IPS DF 19.7 (cell line): ENCODE measurements around the gene GRM7.

Source experiments
- DNase-seq: peaks from one replicate; pipeline ENCODE4 v3.0.0-alpha.2; 2013; ENCODE audit warnings: low read depth, low spot score

Gene GRM7

GRCh38 chr3:7396534-7396933, 535.6 kb downstream of the GRM7 start:
- DNase-seq = no peak

- DNase-seq = no peak
These were observed 536.2 kb downstream of the GRM7 start for GRCh38 chr3:7397097-7397496.

GRCh38 chr3:7400360-7400759, 539.4 kb downstream of the GRM7 start:
- no peak for DNase-seq

GRCh38 chr3:7401418-7401817, 540.5 kb downstream of the GRM7 start:
- DNase-seq = no peak

- DNase-seq = no peak
These were observed 546.2 kb downstream of the GRM7 start for GRCh38 chr3:7407107-7407506.

- DNase-seq = peak; percentile 2
These were observed 549.9 kb downstream of the GRM7 start for GRCh38 chr3:7410782-7411181.

- no peak for DNase-seq
These were observed 560.1 kb downstream of the GRM7 start for GRCh38 chr3:7421065-7421464.

- no peak for DNase-seq
These were observed 562.1 kb downstream of the GRM7 start for GRCh38 chr3:7423036-7423435.

- peak; percentile 7 for DNase-seq
These were observed 563.1 kb downstream of the GRM7 start for GRCh38 chr3:7423995-7424394.

- DNase-seq = no peak
These were observed 567.3 kb downstream of the GRM7 start for GRCh38 chr3:7428206-7428718.

GRCh38 chr3:7432610-7433009, 571.7 kb downstream of the GRM7 start:
- no peak for DNase-seq

- no peak for DNase-seq
These were observed 572.2 kb downstream of the GRM7 start for GRCh38 chr3:7433073-7433472.

GRCh38 chr3:7436542-7436941, 575.6 kb downstream of the GRM7 start:
- no peak for DNase-seq

- DNase-seq = no peak
These were observed 576.3 kb downstream of the GRM7 start for GRCh38 chr3:7437231-7437630.

- no peak for DNase-seq
These were observed 578.3 kb downstream of the GRM7 start for GRCh38 chr3:7439101-7439680.

- DNase-seq = no peak
These were observed 584.0 kb downstream of the GRM7 start for GRCh38 chr3:7444886-7445285.

- DNase-seq = no peak
These were observed 584.4 kb downstream of the GRM7 start for GRCh38 chr3:7445331-7445730.

GRCh38 chr3:7447197-7447769, 586.4 kb downstream of the GRM7 start:
- DNase-seq = no peak

GRCh38 chr3:7456386-7456785, 595.5 kb downstream of the GRM7 start:
- no peak for DNase-seq

GRCh38 chr3:7461202-7461825, 600.4 kb downstream of the GRM7 start:
- DNase-seq = no peak

- no peak for DNase-seq
These were observed 609.0 kb downstream of the GRM7 start for GRCh38 chr3:7469866-7470265.

GRCh38 chr3:7484636-7485035, 623.7 kb downstream of the GRM7 start:
- DNase-seq = no peak

- DNase-seq = no peak
These were observed 626.8 kb downstream of the GRM7 start for GRCh38 chr3:7487763-7488162.
